Fibroblast of mammary gland (primary cell): ENCODE measurements around the gene BAZ1B.

Experiments
- DNase-seq: peaks from one replicate; pipeline ENCODE4 v3.0.0-alpha.2; 2010; ENCODE audit warnings: low read depth
- H3K4me3 ChIP-seq: 2 replicates; pipeline ENCODE4 v1.5.1; 2011; ENCODE audit warnings: low read depth, mild to moderate bottlenecking, low read length, moderate library complexity; ENCODE audit not compliant: control insufficient read depth
- TF ChIP-seq, protein P1 (sequence below): conservative IDR thresholded peaks from 2 replicates; pipeline ENCODE4 v1.5.1; 2011; ENCODE audit warnings: low read depth, low read length, inconsistent platforms; ENCODE audit not compliant: control insufficient read depth, insufficient read depth

BAZ1B gene

DNA sequence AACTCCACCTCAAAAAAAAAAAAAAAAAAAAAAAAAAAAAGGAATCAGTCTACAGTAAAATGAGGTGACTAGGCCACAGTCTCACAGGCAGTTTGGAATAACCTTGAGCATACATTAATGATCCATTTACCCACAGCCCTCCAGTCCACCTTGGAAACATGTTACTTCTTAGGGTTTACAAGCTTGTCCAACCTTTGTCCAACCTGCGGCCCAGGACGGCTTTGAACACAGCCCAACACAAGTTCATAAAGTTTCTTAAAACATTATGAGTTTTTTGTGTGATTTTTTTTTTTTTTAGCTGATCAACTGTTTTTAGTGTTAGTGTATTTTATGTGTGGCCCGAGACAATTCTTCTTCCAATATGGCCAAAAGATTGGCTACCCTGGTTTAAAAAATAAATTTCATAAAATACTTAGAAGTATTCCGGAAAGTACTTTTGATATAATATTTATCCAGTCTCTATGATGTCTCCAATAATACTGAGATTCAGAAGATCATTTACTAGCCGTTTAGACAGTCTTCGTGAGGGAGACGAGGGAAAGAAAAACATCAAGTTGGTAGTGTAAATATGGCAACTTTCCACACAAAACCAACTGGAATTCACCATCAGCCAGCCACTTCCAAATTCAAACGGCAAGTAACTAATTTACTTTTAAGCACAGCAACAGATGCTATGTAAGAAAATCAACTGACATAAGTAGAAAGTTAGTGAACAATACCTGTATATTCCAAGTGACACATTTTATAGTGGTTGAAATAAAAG lies 9.9 kb downstream of the BAZ1B start:
- DNase-seq: no peak
- H3K4me3 ChIP-seq: no peak overlapping the region
- TF ChIP-seq, protein P1, sequence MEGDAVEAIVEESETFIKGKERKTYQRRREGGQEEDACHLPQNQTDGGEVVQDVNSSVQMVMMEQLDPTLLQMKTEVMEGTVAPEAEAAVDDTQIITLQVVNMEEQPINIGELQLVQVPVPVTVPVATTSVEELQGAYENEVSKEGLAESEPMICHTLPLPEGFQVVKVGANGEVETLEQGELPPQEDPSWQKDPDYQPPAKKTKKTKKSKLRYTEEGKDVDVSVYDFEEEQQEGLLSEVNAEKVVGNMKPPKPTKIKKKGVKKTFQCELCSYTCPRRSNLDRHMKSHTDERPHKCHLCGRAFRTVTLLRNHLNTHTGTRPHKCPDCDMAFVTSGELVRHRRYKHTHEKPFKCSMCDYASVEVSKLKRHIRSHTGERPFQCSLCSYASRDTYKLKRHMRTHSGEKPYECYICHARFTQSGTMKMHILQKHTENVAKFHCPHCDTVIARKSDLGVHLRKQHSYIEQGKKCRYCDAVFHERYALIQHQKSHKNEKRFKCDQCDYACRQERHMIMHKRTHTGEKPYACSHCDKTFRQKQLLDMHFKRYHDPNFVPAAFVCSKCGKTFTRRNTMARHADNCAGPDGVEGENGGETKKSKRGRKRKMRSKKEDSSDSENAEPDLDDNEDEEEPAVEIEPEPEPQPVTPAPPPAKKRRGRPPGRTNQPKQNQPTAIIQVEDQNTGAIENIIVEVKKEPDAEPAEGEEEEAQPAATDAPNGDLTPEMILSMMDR: no peak

DNA sequence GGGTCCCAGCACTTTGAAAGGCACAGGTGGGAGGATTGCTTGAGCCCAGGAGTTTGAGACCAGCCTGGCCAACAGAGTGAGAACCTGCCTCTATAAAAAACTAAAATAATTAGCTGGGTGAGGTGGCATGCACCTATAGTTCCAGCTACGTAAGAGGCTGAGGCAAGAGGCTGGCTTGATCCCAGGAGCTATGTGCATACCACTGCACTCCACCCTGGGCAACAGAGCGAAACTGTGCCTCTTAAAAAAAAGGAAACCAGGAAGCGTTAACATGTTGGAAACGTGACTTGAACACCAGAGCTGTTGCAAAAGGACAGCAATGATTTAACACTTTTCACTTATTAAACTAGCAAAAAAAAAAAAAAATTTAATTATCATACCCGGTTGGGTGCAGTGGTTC lies 12.6 kb downstream of the BAZ1B start:
- no peak for DNase-seq
- TF ChIP-seq, protein P1: no peak
- H3K4me3 ChIP-seq: no peak overlapping the region

GRCh38 chr7:73507556-73507955 lies 14.5 kb downstream of the BAZ1B start:
- DNase-seq: peak; percentile 8
- TF ChIP-seq, protein P1: no peak
- no peak overlapping the region for H3K4me3 ChIP-seq

DNA sequence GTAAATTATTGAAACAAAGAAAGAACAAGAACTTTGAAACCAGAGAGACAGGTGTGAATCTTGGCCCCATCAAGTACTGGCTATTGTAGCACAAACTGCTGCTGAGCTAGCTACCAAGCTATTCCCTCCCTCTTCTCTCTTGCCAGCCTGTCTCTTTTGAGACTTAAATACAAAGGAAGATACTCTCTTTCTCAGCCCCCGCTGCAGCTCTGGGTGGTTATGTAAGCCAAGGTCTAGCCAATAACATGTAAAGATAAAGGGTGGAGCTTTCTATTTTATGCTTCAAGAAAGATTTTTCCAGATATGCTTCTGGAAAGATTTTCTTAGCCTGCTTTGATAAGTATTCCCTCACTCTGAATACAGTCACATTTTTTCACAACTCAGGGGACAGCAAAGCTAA lies 17.2 kb downstream of the BAZ1B start:
- no peak overlapping the region for H3K4me3 ChIP-seq
- TF ChIP-seq, protein P1: no peak
- DNase-seq: no peak

DNA sequence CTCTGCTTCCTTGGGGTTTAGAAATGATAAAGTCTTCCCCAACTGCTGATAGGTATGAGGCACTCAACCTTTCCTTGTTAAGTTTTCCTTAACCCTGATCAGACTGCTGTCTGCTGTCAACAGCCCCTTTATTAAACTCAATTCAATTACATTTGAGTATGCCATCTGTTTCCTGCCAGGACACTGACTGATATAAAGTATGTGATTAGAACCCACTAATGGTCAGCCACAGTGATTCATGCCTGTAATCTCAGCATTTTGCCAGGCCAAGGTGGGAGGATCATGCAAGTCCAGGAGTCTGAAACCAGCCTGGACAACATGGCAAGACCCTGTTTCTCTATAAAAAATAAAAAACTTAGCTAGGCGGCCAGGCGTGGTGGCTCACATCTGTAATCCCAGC lies 18.1 kb downstream of the BAZ1B start:
- DNase-seq: peak; percentile 11
- no peak overlapping the region for H3K4me3 ChIP-seq
- TF ChIP-seq, protein P1: no peak

DNA sequence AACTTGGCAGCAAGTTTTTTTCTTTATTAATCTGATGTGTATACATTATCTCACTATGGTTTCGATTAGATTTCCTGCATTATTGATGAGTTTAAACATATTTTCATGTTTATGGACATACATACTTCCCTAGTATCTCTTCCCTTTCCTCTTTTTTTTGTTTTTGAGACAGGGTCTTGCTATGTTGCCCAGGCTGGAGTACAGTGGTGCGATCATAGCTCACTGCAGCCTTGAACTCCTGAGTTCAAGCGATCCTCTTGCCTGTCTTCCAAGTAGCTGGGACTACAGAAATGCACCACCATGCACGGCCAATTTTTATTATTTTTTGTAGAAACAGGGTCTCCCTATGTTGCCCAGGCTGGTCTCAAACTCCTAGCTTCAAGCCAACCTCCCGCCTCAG lies 18.9 kb downstream of the BAZ1B start:
- no peak for DNase-seq
- TF ChIP-seq, protein P1: no peak
- no peak overlapping the region for H3K4me3 ChIP-seq
